Measurements from ENCODE around the gene REN.

Gene REN

DNA sequence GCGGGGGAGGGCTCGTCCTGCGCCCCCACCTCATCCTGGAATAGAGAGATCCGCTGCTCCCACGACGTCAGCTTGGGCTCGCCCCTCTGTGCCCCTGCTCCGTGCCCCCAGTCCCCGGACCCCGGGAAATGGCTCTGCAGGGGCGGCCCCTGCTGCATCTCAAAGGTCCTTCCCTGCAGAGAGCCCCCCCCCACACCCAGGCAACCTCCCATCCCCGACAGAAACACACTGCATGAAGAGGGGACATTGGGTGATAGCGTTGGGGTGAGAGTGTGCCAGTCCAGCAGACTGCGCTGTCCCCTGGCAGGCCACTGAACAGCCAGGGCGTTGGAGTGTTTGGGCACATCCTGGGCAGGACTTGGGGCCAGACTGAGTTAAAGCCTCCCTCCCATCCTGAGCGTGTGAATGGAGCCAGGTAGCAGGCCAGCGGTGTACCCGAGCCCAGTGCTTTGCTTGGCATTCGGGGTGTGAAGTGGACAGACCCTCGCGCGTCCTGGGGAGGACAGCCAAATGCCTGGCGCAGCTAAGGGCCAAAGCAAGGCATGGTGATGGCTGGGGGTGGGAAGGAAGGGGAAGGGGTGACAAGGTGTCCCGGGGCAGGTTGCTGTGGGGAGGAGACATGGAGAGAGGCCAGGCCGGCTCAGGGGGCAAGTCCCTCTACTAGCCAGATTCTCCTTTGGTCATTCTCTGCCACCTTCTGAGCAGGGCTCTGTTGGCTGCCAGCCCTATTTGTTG is 13.7 kb downstream of the REN start:
- DNase-seq: no peak

GRCh38 chr1:204151552-204152309 is 14.4 kb downstream of the REN start, which contains the start of gene ETNK2:
ETNK2 (minus strand) TSS chr1:204152044; CDS start chr1:204151852, 192 bp downstream.
- DNase-seq: peak in 1 of 2 experiments; percentile 72

- no peak for DNase-seq
Measured at GRCh38 chr1:204150702-204151551, 15.2 kb downstream of the REN start.

DNA sequence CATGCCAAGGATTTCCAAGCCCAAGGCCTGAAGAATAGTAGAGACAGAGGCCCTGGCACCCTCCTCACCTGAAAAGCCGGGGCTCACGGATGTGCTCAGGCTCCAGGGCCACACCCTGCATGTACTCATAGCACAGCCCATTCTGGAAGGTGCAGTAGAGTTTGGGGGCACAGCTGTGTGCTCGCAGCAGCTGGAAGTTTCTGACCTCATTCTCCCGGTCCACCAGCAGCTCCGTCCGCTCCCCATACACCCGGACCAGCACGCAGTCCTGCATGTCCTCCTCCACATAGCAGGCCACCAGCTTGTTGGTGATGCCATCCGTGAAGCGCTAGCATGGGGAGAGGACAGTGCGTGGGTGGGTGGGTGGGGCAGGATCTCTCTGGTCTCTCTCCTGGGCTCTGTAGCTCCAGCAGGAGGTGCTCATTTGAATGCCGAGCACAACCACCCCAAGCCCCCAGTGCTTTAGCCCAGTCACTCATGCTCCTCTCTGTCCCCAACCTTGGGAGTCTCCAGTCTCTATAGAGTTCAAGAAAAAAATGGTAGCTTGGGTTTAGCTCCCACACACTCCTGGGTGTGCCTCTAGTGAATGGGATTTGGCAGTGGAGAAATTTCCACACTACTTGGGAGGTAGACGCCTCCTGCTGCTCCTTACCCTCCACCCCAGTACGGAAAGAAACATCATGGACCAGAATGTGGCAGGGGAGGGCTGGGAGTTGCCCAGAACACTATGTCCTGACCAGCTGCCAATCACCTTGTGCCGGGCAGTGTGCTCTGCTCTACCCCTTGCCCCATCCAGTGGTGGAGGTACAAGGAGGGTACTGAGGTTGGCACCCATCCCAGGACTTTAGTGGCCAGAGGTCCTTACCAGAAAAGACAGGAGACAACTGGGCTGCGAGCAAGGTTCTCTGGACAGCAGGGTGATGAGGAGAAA is 16.2 kb downstream of the REN start:
- DNase-seq: no peak

GRCh38 chr1:204149107-204149506 is 17.0 kb downstream of the REN start:
- no peak for DNase-seq

DNA sequence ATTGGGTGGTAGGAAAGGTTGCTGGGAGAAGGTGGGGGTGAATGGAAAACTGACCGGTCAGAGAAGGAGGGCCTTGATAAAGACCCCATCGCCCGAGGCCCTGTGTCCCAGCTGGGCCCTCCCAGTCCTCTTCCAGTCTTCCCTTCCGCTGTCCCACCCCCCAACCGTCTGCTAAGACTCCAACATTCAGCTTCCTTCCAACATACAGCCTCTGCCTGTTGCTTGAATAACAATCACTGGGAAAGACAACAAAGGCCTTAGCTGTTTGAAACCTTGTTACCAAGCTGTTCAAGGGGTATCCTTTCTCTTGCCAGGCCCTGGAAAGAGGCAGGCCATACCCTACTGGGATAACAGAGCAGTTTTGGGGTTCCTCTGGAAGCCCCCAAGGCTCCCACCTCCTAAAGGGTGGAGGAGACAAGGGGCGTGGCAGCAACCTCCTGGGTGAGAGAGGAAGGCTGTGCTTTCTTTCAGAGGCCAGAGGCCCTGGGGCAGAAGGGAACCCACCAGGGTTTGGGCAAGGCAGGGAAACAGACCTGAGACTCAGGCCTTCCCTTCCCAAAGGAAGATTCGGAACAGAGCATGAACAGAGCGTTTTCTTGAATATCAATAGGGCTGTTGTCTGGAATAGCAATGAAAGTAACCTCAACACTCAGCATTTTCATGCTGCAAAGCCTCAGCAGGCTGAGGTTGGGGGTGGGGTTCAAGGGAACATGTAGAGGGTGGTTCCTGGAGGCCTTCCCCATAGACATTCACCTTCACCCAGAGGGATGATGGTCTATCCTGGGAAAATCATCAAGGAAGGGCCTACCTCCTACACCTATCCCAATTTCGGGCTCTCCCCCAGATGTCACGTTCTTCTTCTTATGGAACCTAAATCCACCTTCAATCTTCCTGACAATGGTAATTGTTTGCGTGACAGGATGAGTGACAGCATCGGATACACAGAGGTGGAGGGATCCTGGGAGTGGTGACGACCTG is 18.4 kb downstream of the REN start:
- DNase-seq: no peak

DNA sequence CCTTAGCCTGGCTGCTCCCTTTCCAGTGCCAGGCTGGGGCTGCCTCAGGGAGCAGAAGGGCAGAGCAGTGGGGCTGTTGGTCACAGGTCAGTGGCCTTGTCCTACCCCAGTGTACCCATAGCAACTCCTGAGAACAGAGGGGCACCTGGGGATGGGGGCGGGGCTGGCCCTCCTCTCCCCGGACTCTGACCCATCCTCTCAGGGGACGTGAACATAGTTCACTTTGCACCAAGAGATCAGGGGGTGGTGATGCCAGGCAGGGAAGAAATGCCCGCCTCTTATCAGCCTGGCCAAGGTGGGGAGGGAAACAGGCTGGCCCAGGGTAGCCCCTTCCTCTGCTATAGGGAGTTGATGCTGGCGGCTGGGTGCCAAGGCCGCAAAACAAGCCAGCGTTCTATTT is 19.2 kb downstream of the REN start:
- DNase-seq: no peak

GRCh38 chr1:204146309-204146708 is 19.8 kb downstream of the REN start:
- DNase-seq: no peak

GRCh38 chr1:204145033-204145504 is 21.1 kb downstream of the REN start:
- no peak for DNase-seq

GRCh38 chr1:204143276-204144041 is 22.7 kb downstream of the REN start:
- no peak for DNase-seq

GRCh38 chr1:204142032-204142974 is 23.8 kb downstream of the REN start:
- DNase-seq: no peak

GRCh38 chr1:204141131-204141530 is 25.0 kb downstream of the REN start:
- no peak for DNase-seq

GRCh38 chr1:204139952-204140351 is 26.2 kb downstream of the REN start:
- no peak for DNase-seq

GRCh38 chr1:204139088-204139487 is 27.0 kb downstream of the REN start:
- no peak for DNase-seq

GRCh38 chr1:204136814-204137213 is 29.3 kb downstream of the REN start:
- no peak for DNase-seq

DNA sequence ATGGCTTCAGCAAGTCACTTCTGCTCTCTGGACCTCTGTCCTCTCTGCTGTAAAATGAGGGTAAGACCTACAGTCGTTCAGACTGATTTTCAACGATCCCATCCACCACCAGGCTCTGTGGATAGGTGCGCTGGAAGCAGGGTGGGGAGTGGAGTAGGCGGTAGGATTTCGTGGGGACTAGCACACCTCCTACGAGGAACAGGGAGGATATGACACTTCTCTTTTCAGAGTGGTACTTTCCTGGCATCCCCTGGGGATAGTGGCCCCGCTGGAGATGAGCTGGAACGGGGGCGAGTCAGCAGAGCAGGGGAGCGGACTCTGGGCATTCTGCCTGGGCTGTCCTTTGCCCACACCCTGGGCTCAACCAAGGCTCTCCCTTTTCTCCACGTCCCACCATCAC is 32.0 kb downstream of the REN start:
- no peak for DNase-seq

DNA sequence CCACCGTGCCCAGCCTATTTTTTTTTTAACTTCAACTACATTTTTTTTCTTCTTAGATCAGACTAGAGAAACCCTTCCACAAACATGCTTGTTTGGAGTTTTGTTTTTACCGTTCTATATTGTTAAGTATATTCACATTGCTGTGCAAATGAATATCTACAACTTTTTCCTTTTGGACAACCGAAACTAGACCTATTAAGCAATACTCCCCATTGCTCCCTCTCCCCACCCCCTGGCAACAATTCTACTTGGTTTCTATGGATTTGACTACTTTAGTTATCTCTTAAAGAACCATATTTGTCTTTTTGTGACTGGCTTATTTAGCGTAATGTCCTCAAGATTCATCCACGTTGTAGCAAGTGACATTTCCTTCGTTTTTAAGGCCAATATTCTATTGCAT is 33.4 kb downstream of the REN start:
- no peak for DNase-seq

- DNase-seq: no peak
Measured at GRCh38 chr1:204131978-204132377, 34.2 kb downstream of the REN start.

Measured in NCI-H446 (cell line).